H9 (cell line): ENCODE data around the gene CTNNA1. TPM values are rescaled to one million over a fixed set of nuclear protein-coding genes. Genes with fewer than 3 reads are reported as not detected.

Source experiments
- DNase-seq: peaks from one replicate; pipeline ENCODE4 v3.0.0-alpha.2; 2017
- H2AFZ ChIP-seq: one replicate; pipeline ENCODE4 v1.6.1; 2013; ENCODE audit warnings: mild to moderate bottlenecking, low read length, control low read depth, moderate library complexity
- H2AK5ac ChIP-seq: 2 replicates; pipeline ENCODE4 v1.6.1; 2013; ENCODE audit warnings: low read length, control low read depth, mixed read lengths; ENCODE audit not compliant: insufficient read length
- H2BK120ac ChIP-seq: one replicate; pipeline ENCODE4 v1.6.1; 2013; ENCODE audit warnings: low read depth, mild to moderate bottlenecking, low read length, control low read depth, inconsistent platforms; ENCODE audit not compliant: poor library complexity, severe bottlenecking
- H2BK12ac ChIP-seq: 2 replicates; pipeline ENCODE4 v1.6.1; 2013; ENCODE audit warnings: low read length, control low read depth, mixed read lengths, low read depth; ENCODE audit not compliant: insufficient read length
- H2BK15ac ChIP-seq: 2 replicates; pipeline ENCODE4 v1.6.1; 2013; ENCODE audit warnings: low read depth, low read length, control low read depth
- H2BK20ac ChIP-seq: one replicate; pipeline ENCODE4 v1.6.1; 2013; ENCODE audit warnings: low read depth, mild to moderate bottlenecking, low read length, control low read depth, inconsistent platforms; ENCODE audit not compliant: poor library complexity, severe bottlenecking
- H2BK5ac ChIP-seq: 2 replicates; pipeline ENCODE4 v1.6.1; 2013; ENCODE audit warnings: low read length, control low read depth, mixed read lengths; ENCODE audit not compliant: insufficient read length
- H3K14ac ChIP-seq: 2 replicates; pipeline ENCODE4 v1.6.1; 2013; ENCODE audit warnings: low read length, control low read depth; ENCODE audit not compliant: insufficient read depth
- H3K18ac ChIP-seq: 2 replicates; pipeline ENCODE4 v1.6.1; 2013; ENCODE audit warnings: low read depth, mild to moderate bottlenecking, mixed read lengths, low read length, control low read depth; ENCODE audit not compliant: insufficient read length
- H3K23ac ChIP-seq: 2 replicates; pipeline ENCODE4 v1.6.1; 2013; ENCODE audit warnings: low read length, control low read depth, mixed read lengths, low read depth; ENCODE audit not compliant: insufficient read length
- H3K23me2 ChIP-seq: 2 replicates; pipeline ENCODE4 v1.6.1; 2013; ENCODE audit warnings: low read depth, mild to moderate bottlenecking, mixed read lengths, low read length, control low read depth; ENCODE audit not compliant: insufficient read length, poor library complexity, severe bottlenecking
- H3K27ac ChIP-seq: 2 replicates; pipeline ENCODE4 v1.5.1; 2013; ENCODE audit warnings: low read length, control low read depth, mixed read lengths, low read depth; ENCODE audit not compliant: insufficient read length
- H3K27me3 ChIP-seq: 2 replicates; pipeline ENCODE4 v1.6.1; 2013; ENCODE audit warnings: low read length, control low read depth, inconsistent platforms; ENCODE audit not compliant: insufficient read depth
- H3K4ac ChIP-seq: 2 replicates; pipeline ENCODE4 v1.6.1; 2013; ENCODE audit warnings: low read depth, mild to moderate bottlenecking, control low read depth, inconsistent platforms, low read length, moderate library complexity
- H3K4me1 ChIP-seq: 2 replicates; pipeline ENCODE4 v1.6.1; 2013; ENCODE audit warnings: low read length, control low read depth, inconsistent platforms; ENCODE audit not compliant: insufficient read depth
- H3K4me2 ChIP-seq: 2 replicates; pipeline ENCODE4 v1.6.1; 2013; ENCODE audit warnings: low read length, control low read depth, mixed read lengths; ENCODE audit not compliant: insufficient read length, insufficient read depth
- H3K56ac ChIP-seq: 2 replicates; pipeline ENCODE4 v1.6.1; 2013; ENCODE audit warnings: low read depth, mild to moderate bottlenecking, mixed read lengths, low read length, control low read depth; ENCODE audit not compliant: insufficient read length
- H3K79me1 ChIP-seq: 2 replicates; pipeline ENCODE4 v1.6.1; 2013; ENCODE audit warnings: low read depth, mild to moderate bottlenecking, moderate library complexity, low read length, control low read depth, inconsistent platforms; ENCODE audit not compliant: insufficient read depth, poor library complexity, severe bottlenecking
- H3K79me2 ChIP-seq: 2 replicates; pipeline ENCODE4 v1.6.1; 2013; ENCODE audit warnings: low read length, control low read depth, inconsistent platforms; ENCODE audit not compliant: insufficient read depth
- H3K9ac ChIP-seq: 2 replicates; pipeline ENCODE4 v1.6.1; 2013; ENCODE audit warnings: low read length, control low read depth, mixed read lengths; ENCODE audit not compliant: insufficient read length; ENCODE audit errors: extremely low read depth
- H3K9me3 ChIP-seq: one replicate; pipeline ENCODE4 v1.6.1; 2013; ENCODE audit warnings: low read depth, low read length, inconsistent platforms; ENCODE audit not compliant: control insufficient read depth
- H3T11ph ChIP-seq: one replicate; pipeline ENCODE4 v1.6.1; 2013; ENCODE audit warnings: mild to moderate bottlenecking, low read length, control low read depth, inconsistent platforms
- H4K20me1 ChIP-seq: one replicate; pipeline ENCODE4 v1.6.1; 2013; ENCODE audit not compliant: control insufficient read depth, insufficient read length, insufficient read depth
- H4K5ac ChIP-seq: 2 replicates; pipeline ENCODE4 v1.6.1; 2013; ENCODE audit warnings: low read depth, mild to moderate bottlenecking, mixed read lengths, low read length, control low read depth; ENCODE audit not compliant: insufficient read length
- H4K8ac ChIP-seq: replicated peaks from 2 replicates; pipeline ENCODE4 v1.6.1; 2013; ENCODE audit warnings: low read length, control low read depth, mixed read lengths, low read depth; ENCODE audit not compliant: insufficient read length
- H4K91ac ChIP-seq: 2 replicates; pipeline ENCODE4 v1.6.1; 2013; ENCODE audit warnings: low read depth, mild to moderate bottlenecking, moderate library complexity, mixed read lengths, low read length, control low read depth; ENCODE audit not compliant: insufficient read length
- H3K27ac Mint-ChIP-seq, 3 experiments: 2 replicates in 2 of 3; 3 replicates in 1 of 3; pipeline ENCODE4 v1.8.0; 2020 to 2021; ENCODE audit warnings: mixed read lengths in 3 of 3, mild to moderate bottlenecking in 1 of 3, moderate library complexity in 1 of 3
- H3K27me3 Mint-ChIP-seq: 2 replicates; pipeline ENCODE4 v1.8.0; 2021; ENCODE audit warnings: low read depth, mild to moderate bottlenecking, moderate library complexity, mixed read lengths
- H3K36me3 Mint-ChIP-seq, 3 experiments: 2 replicates in 2 of 3; 3 replicates in 1 of 3; pipeline ENCODE4 v1.8.0; 2020 to 2021; ENCODE audit warnings: low read depth in 3 of 3, mixed read lengths in 3 of 3; ENCODE audit not compliant: insufficient read depth in 1 of 3
- H3K4me1 Mint-ChIP-seq, 2 experiments: 2 replicates each; pipeline ENCODE4 v1.8.0; 2020; ENCODE audit warnings: mixed read lengths in 2 of 2
- H3K4me3 Mint-ChIP-seq, 2 experiments: 2 replicates in 1 of 2; 3 replicates in 1 of 2; pipeline ENCODE4 v1.8.0; 2020 to 2021; ENCODE audit warnings: mild to moderate bottlenecking in 2 of 2, mixed read lengths in 2 of 2, moderate library complexity in 1 of 2
- H3K9me3 Mint-ChIP-seq, 2 experiments: 2 replicates in 1 of 2; 3 replicates in 1 of 2; pipeline ENCODE4 v1.8.0; 2020; ENCODE audit warnings: mild to moderate bottlenecking in 2 of 2, mixed read lengths in 2 of 2, moderate library complexity in 1 of 2
- CTCF ChIP-seq: fragments of 200-600 bp; sonication (generic); conservative IDR thresholded peaks from 3 replicates; pipeline ENCODE4 v1.8.0; 2021; ENCODE audit warnings: antibody characterized with exemption, mild to moderate bottlenecking
- WGBS: extraction: QIAGEN DNeasy Blood & Tissue Kit; methylation state at CpG from one replicate; pipeline ENCODE4 v1.1.7; 2013; ENCODE audit warnings: missing lambda C conversion rate, low lambda C conversion rate, mixed read lengths; ENCODE audit not compliant: insufficient read length; ENCODE audit errors: extremely low coverage; 5-methylcytosine and 5-hydroxymethylcytosine counted together
- total RNA-seq: library from RNA; stranded (reverse); gene quantifications from 2 replicates; pipeline ENCODE4 v1.2.1, GENCODE V29; 2021

The CTNNA1 gene
- total RNA-seq, 1 experiment from 2014 or later, result 354 TPM

- no peak overlapping the region for H2BK12ac ChIP-seq
- H3K9ac ChIP-seq, result no peak overlapping the region
- H4K91ac ChIP-seq, result no peak overlapping the region
- Mint-ChIP-seq H3K27me3 (no peaks in the 10 kb centered on the region), H3K4me1 (peaks cover 8 to 12% of the 10 kb centered on the region in 2 experiments), H3K4me3 (no peak overlapping the region), H3K9me3 (no peaks in the 10 kb centered on the region), H3K27ac (no peak overlapping the region), H3K36me3 (peaks cover 8 to 51% (median 31%) of the 10 kb centered on the region in 3 experiments; a peak in 6 of 7 replicates)
- no peak overlapping the region for H2AK5ac ChIP-seq
- H3K14ac ChIP-seq, result no peak overlapping the region
- H3K18ac ChIP-seq, result no peak overlapping the region
- no peaks in the 10 kb centered on the region for H3K27me3 ChIP-seq
- no peak overlapping the region for H2BK15ac ChIP-seq
- no peak overlapping the region for H3K27ac ChIP-seq
- WGBS, result no CpG with 5 or more reads among the region's 4 CpGs
- H4K20me1 ChIP-seq, result no peaks in the 10 kb centered on the region
- no peak overlapping the region for H4K8ac ChIP-seq
- H3K23ac ChIP-seq, result no peak overlapping the region
- H3T11ph ChIP-seq, result no peak overlapping the region
- H3K56ac ChIP-seq, result no peak overlapping the region
- no peak overlapping the region for H2BK120ac ChIP-seq
- no peak overlapping the region for H2BK20ac ChIP-seq
- no peak overlapping the region for H3K4ac ChIP-seq
- no peak for DNase-seq
- H3K79me2 ChIP-seq, result no peaks in the 10 kb centered on the region
- H3K4me2 ChIP-seq, result no peak overlapping the region
- H2AFZ ChIP-seq, result no peak overlapping the region
- no peaks in the 10 kb centered on the region for H3K4me1 ChIP-seq
- H3K79me1 ChIP-seq, result no peaks in the 10 kb centered on the region
- no peak overlapping the region for H4K5ac ChIP-seq
- no peaks in the 10 kb centered on the region for H3K23me2 ChIP-seq
- no peak for TF ChIP-seq CTCF
- H2BK5ac ChIP-seq, result no peak overlapping the region
- H3K9me3 ChIP-seq, result no peaks in the 10 kb centered on the region
Measured at GRCh38 chr5:138918686-138919085, 165.5 kb downstream of the CTNNA1 start.
